ENCODE data around the gene ARHGAP24. TPM values are rescaled to one million over a fixed set of nuclear protein-coding genes. Genes with fewer than 3 reads are reported as not detected.

The ARHGAP24 gene
- total and polyA plus RNA-seq, 12 donors, result 6.7 to 35.5 (median 23.9) TPM

DNA sequence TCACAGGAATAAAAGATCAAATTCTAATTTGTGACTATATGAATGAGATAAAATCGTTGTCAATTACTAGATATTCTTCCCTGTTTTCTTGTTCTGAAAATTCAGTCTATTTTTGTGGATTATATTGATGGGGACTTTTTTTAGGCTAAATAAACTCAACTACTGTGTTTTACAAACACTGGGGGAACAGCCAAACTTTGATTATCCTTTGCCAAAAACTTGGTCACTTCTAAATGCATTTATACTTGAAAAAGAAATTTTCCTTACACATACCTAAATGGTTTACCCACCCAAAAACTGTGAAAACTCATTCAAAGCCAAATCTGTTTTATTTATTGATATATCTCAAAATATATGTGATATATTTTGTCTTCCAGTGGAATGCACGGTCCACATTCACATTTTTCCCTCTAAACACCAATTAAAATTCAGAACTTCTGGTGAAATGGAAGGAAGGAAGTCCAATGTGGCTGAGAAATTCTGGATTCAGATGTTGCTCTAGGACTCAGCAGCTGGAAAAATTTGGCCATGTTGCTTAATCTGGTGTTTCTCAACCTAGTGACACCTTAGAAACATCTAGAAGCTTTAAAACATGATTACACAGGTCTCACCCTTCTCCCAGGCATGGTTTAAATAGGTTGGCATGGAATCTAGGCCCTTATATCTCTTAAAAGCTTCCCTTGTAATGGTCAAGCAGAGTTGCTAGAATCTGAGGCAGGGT, 28.6 kb upstream of the ARHGAP24 start:
- TF ChIP-seq, protein P1, sequence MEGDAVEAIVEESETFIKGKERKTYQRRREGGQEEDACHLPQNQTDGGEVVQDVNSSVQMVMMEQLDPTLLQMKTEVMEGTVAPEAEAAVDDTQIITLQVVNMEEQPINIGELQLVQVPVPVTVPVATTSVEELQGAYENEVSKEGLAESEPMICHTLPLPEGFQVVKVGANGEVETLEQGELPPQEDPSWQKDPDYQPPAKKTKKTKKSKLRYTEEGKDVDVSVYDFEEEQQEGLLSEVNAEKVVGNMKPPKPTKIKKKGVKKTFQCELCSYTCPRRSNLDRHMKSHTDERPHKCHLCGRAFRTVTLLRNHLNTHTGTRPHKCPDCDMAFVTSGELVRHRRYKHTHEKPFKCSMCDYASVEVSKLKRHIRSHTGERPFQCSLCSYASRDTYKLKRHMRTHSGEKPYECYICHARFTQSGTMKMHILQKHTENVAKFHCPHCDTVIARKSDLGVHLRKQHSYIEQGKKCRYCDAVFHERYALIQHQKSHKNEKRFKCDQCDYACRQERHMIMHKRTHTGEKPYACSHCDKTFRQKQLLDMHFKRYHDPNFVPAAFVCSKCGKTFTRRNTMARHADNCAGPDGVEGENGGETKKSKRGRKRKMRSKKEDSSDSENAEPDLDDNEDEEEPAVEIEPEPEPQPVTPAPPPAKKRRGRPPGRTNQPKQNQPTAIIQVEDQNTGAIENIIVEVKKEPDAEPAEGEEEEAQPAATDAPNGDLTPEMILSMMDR (IDR thresholded peaks at IDR 0.05), result no peak
- Histone ChIP-seq H3K27ac (peak overlapping the region in 3 of 10 donors; percentile 11 to 33 (median 32)), H3K4me1 (peaks cover 0 to 7% (median 5%) of the 10 kb centered on the region in 9 donors), H3K9me3 (no peaks in the 10 kb centered on the region), H3K27me3 (no peaks in the 10 kb centered on the region), H3K36me3 (no peaks in the 10 kb centered on the region), H3K4me3 (no peak overlapping the region)
- DNase-seq (peak in 1 of 2 donors; percentile 7), ATAC-seq (peak in 5 of 8 donors; percentile 37 to 74 (median 56))
- 69% methylated on average over 2 of the region's 2 CpGs for WGBS, 2 donors
- intact Hi-C loops (cut with DNase I), result no loop called here

DNA sequence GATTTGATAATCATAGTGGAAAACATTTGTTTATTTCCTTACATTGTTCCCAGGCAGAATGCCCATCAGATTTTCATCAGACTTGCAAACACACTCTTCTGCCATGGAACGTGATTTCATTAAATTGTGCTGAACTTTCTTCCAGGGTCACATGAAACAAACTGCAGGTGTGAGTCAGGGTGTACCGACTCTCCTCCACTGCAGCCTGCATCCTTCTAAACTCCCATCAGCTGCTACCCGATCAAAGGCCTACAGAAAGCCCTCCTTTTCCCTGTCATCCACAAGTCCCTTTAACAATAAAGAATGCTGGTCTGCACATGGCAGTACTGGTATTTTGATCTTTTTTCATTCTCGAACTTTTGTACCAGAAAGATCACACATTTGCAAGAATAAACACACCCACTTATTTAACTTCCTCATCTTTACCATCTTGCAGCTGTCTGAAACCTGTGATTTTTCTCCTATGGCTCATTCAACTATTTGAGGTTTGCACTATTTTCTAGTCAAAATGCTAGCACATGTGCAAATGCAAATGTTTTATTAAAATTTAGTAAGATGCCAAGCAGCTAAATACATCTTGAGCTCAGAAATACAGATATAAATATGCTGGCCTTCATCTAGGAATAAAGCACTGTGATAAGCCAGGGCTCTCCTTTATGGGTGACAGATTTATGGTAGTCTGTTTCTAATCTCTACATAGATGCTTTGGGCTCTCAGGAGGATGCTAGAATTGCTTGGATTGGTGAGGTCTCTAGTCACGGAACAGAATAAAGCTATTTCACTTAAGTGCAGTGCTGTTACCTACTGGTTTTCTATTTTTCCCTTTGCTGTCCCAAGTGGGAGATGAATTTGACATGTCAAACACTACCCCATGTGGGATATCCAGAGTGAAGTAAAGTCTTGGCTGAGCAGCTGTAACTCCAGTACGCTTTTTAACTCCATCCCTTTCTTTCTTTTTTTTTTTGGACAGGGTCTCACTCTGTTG, 25.8 kb upstream of the ARHGAP24 start:
- TF ChIP-seq, protein P1 (IDR thresholded peaks at IDR 0.05), result no peak
- H3K36me3 ChIP-seq, result no peaks in the 10 kb centered on the region
- intact Hi-C loops (cut with DNase I), result no loop called here

DNA sequence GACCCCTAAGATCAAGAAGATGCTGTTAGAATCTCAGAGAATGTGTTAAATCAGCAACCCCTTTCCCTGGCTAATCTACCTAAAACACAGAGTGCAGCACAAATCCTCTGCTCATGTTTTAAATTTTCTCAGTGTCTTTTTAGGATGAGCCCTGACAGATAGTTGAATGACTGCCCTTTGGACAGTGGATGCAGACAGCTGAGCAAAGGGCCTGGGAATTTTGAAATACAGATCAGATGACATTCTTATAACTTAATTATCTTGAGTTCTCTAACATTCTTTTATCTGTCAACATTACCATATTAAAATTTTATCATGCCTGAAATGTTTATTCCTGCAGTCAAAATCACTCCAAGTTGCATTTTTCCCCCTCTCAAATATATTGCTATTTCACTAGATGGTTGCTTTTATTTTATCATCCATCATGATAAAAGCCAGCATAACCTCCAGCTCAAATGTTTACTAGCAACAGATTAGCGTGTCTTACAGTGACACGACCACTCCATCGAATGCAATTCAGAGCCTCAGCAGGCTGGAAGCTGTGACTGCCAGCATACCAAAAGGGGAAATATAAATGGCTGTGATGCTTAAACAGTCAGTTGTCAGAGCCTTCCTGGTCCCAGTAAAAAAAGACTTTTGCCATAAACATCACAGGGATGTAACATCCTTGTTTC, 22.8 kb upstream of the ARHGAP24 start:
- DNase-seq (no peak), ATAC-seq (no peak)
- TF ChIP-seq, protein P1 (IDR thresholded peaks at IDR 0.05), result no peak
- intact Hi-C loops (cut with DNase I), result no loop called here
- Histone ChIP-seq H3K9me3 (peaks cover 0 to 8% (median 0%) of the 10 kb centered on the region in 11 donors), H3K4me1 (peaks cover 0 to 13% (median 0%) of the 10 kb centered on the region in 9 donors), H3K36me3 (no peaks in the 10 kb centered on the region), H3K27ac (no peak overlapping the region), H3K4me3 (no peak overlapping the region), H3K27me3 (no peaks in the 10 kb centered on the region)
- 33 to 39% methylated on average over 3 of the region's 3 CpGs for WGBS, 2 donors

More for the DNA sequence above, 25.8 kb upstream of the ARHGAP24 start:
- no peak overlapping the region for H3K27ac ChIP-seq
- no peak for DNase-seq
- no peak overlapping the region for H3K4me3 ChIP-seq
- no peak for ATAC-seq
- peaks cover 0 to 11% (median 5%) of the 10 kb centered on the region in 9 donors for H3K4me1 ChIP-seq
- WGBS, 2 donors, result 63 to 74% methylated on average over 6 of the region's 6 CpGs
- H3K27me3 ChIP-seq, result no peaks in the 10 kb centered on the region
- H3K9me3 ChIP-seq, result no peaks in the 10 kb centered on the region

DNA sequence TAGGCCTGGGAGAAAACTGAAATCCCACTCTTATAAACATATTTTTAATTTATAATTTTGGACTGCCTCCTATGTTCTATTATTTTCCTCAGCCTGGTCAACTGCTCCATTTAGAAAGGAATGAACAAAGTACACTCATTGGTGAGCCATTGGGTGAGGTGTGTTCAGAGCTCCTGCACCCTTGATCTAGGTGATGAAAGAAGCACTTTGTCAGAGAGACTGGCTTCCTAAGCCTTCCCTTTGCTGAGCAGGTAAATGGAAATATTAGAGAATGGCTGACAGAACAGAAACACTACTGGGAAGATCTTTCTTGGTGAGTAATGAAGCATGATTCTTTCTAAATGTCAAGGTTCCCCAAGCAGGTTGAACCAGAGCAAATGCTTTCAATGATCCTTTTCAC, 19.0 kb upstream of the ARHGAP24 start:
- Histone ChIP-seq H3K27me3 (no peaks in the 10 kb centered on the region), H3K27ac (no peak overlapping the region), H3K4me1 (peaks cover 0 to 21% (median 0%) of the 10 kb centered on the region in 9 donors), H3K4me3 (no peak overlapping the region), H3K9me3 (peaks cover 0 to 8% (median 0%) of the 10 kb centered on the region in 11 donors), H3K36me3 (no peaks in the 10 kb centered on the region)
- intact Hi-C loops (cut with DNase I), result no loop called here
- ATAC-seq (no peak), DNase-seq (no peak)
- TF ChIP-seq, protein P1 (IDR thresholded peaks at IDR 0.05), result no peak
